Measurements from ENCODE around the gene BFSP2.

BFSP2 gene

GRCh38 chr3:133453383-133453782, 53.5 kb downstream of the BFSP2 start:
- H3K4me2 ChIP-seq (ENCODE audit: low read length), result no peak overlapping the region

GRCh38 chr3:133455281-133455680, 55.4 kb downstream of the BFSP2 start:
- Histone ChIP-seq H3K9me2 (ENCODE audit: low read depth, low read length) (no peaks in the 10 kb centered on the region), H2AFZ (ENCODE audit: low read length) (no peak overlapping the region), H3K9me3 (ENCODE audit: low read length) (no peaks in the 10 kb centered on the region), H3K79me2 (ENCODE audit: insufficient read depth, low read length) (no peaks in the 10 kb centered on the region), H3K27ac (ENCODE audit: low read depth, low read length, poor library complexity, severe bottlenecking) (no peak overlapping the region), H4K20me1 (ENCODE audit: insufficient read depth, low read length) (no peaks in the 10 kb centered on the region), H3K4me2 (ENCODE audit: low read length) (no peak overlapping the region), H3K4me3 (ENCODE audit: low read depth, low read length, poor library complexity, severe bottlenecking) (no peak overlapping the region), H3K36me3 (ENCODE audit: insufficient read depth, low read length) (no peaks in the 10 kb centered on the region), H3K27me3 (ENCODE audit: insufficient read depth, low read length) (no peaks in the 10 kb centered on the region), H3K9ac (ENCODE audit: low read length) (no peak overlapping the region), H3F3A (ENCODE audit: insufficient read depth, low read length) (no peaks in the 10 kb centered on the region), H3K4me1 (ENCODE audit: insufficient read depth, low read length, severe bottlenecking) (peaks cover 5% of the 10 kb centered on the region)
- no peak for TF ChIP-seq CTCF (IDR thresholded peaks at IDR 0.05; ENCODE audit: low read length)
- no peak for TF ChIP-seq EZH2 (IDR thresholded peaks at IDR 0.05; ENCODE audit: borderline replicate concordance, low read length)

More at GRCh38 chr3:133453383-133453782, 53.5 kb downstream of the BFSP2 start:
- peaks cover 23% of the 10 kb centered on the region for H3K4me1 ChIP-seq (ENCODE audit: insufficient read depth, low read length, severe bottlenecking)
- H3K9ac ChIP-seq (ENCODE audit: low read length), result no peak overlapping the region
- H3K27me3 ChIP-seq (ENCODE audit: insufficient read depth, low read length), result no peaks in the 10 kb centered on the region
- H3K9me2 ChIP-seq (ENCODE audit: low read depth, low read length), result no peaks in the 10 kb centered on the region
- TF ChIP-seq CTCF (IDR thresholded peaks at IDR 0.05; ENCODE audit: low read length), result no peak
- no peak for TF ChIP-seq EZH2 (IDR thresholded peaks at IDR 0.05; ENCODE audit: borderline replicate concordance, low read length)
- H3K79me2 ChIP-seq (ENCODE audit: insufficient read depth, low read length), result no peaks in the 10 kb centered on the region
- H3K27ac ChIP-seq (ENCODE audit: low read depth, low read length, poor library complexity, severe bottlenecking), result no peak overlapping the region
- no peak overlapping the region for H2AFZ ChIP-seq (ENCODE audit: low read length)
- no peaks in the 10 kb centered on the region for H3K36me3 ChIP-seq (ENCODE audit: insufficient read depth, low read length)
- H4K20me1 ChIP-seq (ENCODE audit: insufficient read depth, low read length), result no peaks in the 10 kb centered on the region
- H3K4me3 ChIP-seq (ENCODE audit: low read depth, low read length, poor library complexity, severe bottlenecking), result no peak overlapping the region
- no peaks in the 10 kb centered on the region for H3F3A ChIP-seq (ENCODE audit: insufficient read depth, low read length)
- no peaks in the 10 kb centered on the region for H3K9me3 ChIP-seq (ENCODE audit: low read length)

- Histone ChIP-seq H3F3A (ENCODE audit: insufficient read depth, low read length) (no peaks in the 10 kb centered on the region), H3K9me2 (ENCODE audit: low read depth, low read length) (no peaks in the 10 kb centered on the region), H3K9ac (ENCODE audit: low read length) (no peak overlapping the region), H3K36me3 (ENCODE audit: insufficient read depth, low read length) (no peaks in the 10 kb centered on the region), H3K4me2 (ENCODE audit: low read length) (no peak overlapping the region), H3K27ac (ENCODE audit: low read depth, low read length, poor library complexity, severe bottlenecking) (no peak overlapping the region), H4K20me1 (ENCODE audit: insufficient read depth, low read length) (no peaks in the 10 kb centered on the region), H3K79me2 (ENCODE audit: insufficient read depth, low read length) (no peaks in the 10 kb centered on the region), H3K4me1 (ENCODE audit: insufficient read depth, low read length, severe bottlenecking) (peaks cover 8% of the 10 kb centered on the region), H3K27me3 (ENCODE audit: insufficient read depth, low read length) (no peaks in the 10 kb centered on the region), H3K4me3 (ENCODE audit: low read depth, low read length, poor library complexity, severe bottlenecking) (no peak overlapping the region), H3K9me3 (ENCODE audit: low read length) (no peaks in the 10 kb centered on the region), H2AFZ (ENCODE audit: low read length) (no peak overlapping the region)
- no peak for TF ChIP-seq CTCF (IDR thresholded peaks at IDR 0.05; ENCODE audit: low read length)
- TF ChIP-seq EZH2 (IDR thresholded peaks at IDR 0.05; ENCODE audit: borderline replicate concordance, low read length), result no peak
These were observed 56.1 kb downstream of the BFSP2 start for GRCh38 chr3:133455960-133456359.
